NOMO-1 (cell line): ENCODE measurements around the gene COL6A5.
"Not testable (repeated sequence)": the region's sequence is repeated elsewhere in the genome, so short reads cannot be mapped to it uniquely, and the experiment has no call there.

ENCODE experiments used
- DNase-seq, 2 experiments: peaks; one replicate each; lab custom pipeline; 2025; ENCODE audit not compliant: unreplicated experiment in 2 of 2; lab: John Stamatoyannopoulos, UW

The COL6A5 gene

GRCh38 chr3:130345487-130346079 is at the start of gene COL6A5:
Gene COL6A5 (plus strand): TSS chr3:130345672. CDS start chr3:130373639, 27,967 bp downstream.
- peak in 1 of 2 experiments; percentile 36 for DNase-seq

GRCh38 chr3:130299531-130299930 is 45.9 kb upstream of the COL6A5 start:
- DNase-seq: no peak

- DNase-seq: no peak
These were observed 44.6 kb upstream of the COL6A5 start for GRCh38 chr3:130300888-130301287.

GRCh38 chr3:130310109-130310508 is 35.4 kb upstream of the COL6A5 start:
- no peak for DNase-seq

GRCh38 chr3:130312374-130312773 is 33.1 kb upstream of the COL6A5 start:
- DNase-seq: no peak

GRCh38 chr3:130316169-130316568 is 29.3 kb upstream of the COL6A5 start:
- DNase-seq: no peak

- DNase-seq: no peak
These were observed 22.0 kb upstream of the COL6A5 start for GRCh38 chr3:130323503-130323902.

- DNase-seq: peak in 1 of 2 experiments; percentile 4
These were observed 4.7 kb upstream of the COL6A5 start for GRCh38 chr3:130340766-130341165.

- peak; percentile 76 to 97 for DNase-seq
These were observed 4.1 kb upstream of the COL6A5 start for GRCh38 chr3:130341388-130341787.

- DNase-seq: no peak
These were observed 3.6 kb upstream of the COL6A5 start for GRCh38 chr3:130341882-130342281.

- no peak for DNase-seq
These were observed 2.4 kb upstream of the COL6A5 start for GRCh38 chr3:130342821-130343661.

- not testable (repeated sequence) for DNase-seq
These were observed 2.8 kb downstream of the COL6A5 start for GRCh38 chr3:130348258-130348657.

- peak; percentile 90 to 100 for DNase-seq
These were observed 9.0 kb downstream of the COL6A5 start for GRCh38 chr3:130354430-130354829.

GRCh38 chr3:130374033-130374432 is 28.6 kb downstream of the COL6A5 start:
- no peak for DNase-seq

GRCh38 chr3:130374908-130375307 is 29.4 kb downstream of the COL6A5 start:
- DNase-seq: no peak

- DNase-seq: peak; percentile 16 to 61
These were observed 32.6 kb downstream of the COL6A5 start for GRCh38 chr3:130377960-130378676.

- DNase-seq: no peak
These were observed 33.3 kb downstream of the COL6A5 start for GRCh38 chr3:130378677-130379191.

- no peak for DNase-seq
These were observed 33.8 kb downstream of the COL6A5 start for GRCh38 chr3:130379274-130379673.

GRCh38 chr3:130380398-130380797 is 34.9 kb downstream of the COL6A5 start:
- DNase-seq: no peak

GRCh38 chr3:130383424-130383823 is 38.0 kb downstream of the COL6A5 start:
- no peak for DNase-seq

- peak; percentile 36 to 65 for DNase-seq
These were observed 39.1 kb downstream of the COL6A5 start for GRCh38 chr3:130384476-130385025.
